ENCODE measurements around the gene DPCD.

Gene DPCD

DNA sequence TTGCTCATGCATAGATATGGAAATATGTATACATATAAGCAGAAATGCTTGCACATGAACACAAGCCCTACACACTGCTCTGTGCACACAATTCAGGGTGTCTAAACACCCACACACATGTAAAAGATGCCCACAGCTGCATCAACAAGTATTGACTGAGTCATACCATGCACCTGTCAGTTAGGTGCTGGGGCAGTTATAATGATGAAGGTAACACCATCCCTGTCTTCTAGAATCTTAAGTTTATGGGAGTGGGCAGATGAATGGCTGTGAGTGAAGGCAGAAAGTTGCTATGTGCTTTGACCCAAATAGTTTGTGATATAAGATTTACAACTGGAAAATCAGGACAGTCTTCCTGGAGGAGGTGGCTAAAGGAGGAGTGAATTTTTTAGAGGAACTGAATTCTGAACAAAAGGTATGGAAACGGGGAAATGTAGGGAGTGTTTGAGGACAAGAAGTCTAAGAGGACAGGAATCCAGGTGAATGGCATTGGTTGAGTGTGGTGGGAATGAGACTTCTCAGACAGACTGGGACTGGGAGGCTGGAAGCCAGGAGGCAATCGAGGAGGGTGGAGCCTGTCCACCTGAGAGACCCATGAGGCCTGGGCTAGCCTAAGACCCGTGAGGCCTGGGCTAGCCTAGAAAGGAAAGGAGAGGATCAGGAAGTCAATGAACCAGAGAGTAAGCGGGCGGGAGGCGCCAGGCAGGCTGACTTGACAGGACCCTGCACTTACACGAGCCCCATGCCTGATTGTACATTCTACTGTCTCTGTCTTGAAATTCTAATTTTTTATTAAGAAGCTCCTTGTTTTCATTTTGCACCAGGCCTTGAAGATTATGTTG lies 20.7 kb upstream of the DPCD start:
- no peak for DNase-seq

DNA sequence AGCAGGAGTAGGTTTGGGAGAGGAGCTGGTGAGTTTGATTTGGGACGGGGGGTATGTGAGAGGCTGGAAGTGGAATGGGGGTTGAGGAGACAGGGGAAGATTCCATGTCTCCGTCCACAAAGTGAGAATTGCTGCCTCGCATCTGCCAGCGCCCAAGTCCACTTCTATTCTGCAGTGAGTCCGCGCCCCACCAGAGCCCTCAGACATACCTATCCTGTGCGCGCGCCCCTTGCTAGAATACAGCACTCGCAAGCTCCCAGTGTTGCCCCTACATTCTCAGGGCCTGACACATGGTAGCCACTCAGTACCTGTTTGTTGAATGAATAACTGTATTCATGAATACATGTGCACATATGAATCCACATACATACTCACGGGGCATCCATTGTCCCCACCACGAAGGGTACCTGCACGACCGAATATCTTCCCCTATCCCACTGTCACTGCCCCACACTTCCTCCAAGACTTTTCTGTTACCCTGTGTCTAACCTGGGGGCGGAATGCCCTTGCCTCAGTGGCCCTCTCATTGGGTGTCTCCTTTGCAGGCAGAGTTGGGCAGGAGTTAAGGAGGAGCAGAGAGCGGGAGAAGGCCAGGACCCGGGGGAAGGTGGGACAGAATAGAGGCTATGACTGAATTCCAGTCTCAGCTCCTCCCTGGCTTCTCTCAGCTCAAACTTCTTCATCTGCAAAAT lies 19.9 kb upstream of the DPCD start:
- no peak for DNase-seq

DNA sequence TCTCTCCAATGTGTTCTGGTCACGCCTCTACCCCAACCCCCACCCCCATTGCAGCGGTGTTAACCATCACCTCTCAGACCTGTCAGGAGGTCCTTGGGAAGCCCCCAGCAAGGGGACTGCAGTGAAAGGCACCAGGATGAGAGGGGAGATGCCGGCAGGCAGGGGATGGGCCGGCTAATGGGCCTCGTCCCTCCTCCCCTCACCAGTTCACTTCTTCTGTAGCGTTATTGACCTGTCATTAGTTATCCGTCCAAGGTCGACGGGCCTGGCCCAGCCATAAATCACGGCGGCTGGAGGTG lies 18.8 kb upstream of the DPCD start:
- no peak for DNase-seq

DNA sequence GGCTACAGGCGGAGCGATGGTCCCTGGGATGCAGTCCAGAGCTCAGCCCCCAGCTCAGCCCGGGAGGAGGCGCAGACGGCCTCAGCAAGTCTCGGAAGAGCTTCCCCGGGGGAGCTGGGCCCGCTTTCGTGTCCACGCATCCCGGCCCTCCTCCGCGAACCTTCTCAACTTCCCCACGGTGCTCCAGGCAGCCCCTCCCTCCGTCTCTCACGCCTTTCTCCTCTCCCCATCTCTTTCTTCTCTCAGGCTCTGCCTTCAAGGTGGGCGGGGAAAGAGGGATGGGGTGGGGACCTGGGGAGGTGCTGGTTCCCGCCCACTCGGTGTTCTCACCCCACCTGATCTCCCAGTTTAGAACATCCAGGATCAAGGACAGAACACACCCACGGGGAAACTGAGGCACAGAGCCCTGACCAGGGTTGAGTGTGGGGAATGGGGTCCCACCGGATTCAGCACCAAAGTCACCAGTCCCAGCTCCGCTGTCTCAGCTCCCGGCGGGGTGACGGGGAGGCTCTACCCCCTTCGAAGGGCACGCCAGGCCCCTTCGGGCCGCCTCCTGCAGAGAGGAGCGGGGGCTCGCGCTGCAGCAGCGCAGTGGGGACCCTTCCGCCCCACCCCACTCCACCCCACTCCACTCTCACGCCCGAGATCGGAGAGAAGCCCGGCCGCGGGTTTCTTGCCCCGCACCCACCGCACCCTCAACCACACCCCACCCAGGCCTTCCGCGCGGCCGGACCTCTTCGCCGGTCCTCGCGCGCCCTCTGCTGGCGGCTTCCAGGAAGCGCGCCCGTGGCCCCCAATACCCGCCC lies 18.3 kb upstream of the DPCD start:
- peak; percentile 70 for DNase-seq

- no peak for DNase-seq
Observed at GRCh38 chr10:101570428-101571270, 17.5 kb upstream of the DPCD start.

GRCh38 chr10:101571271-101571925 lies 16.7 kb upstream of the DPCD start:
- no peak for DNase-seq

- DNase-seq, result no peak
Observed at GRCh38 chr10:101572126-101572525, 16.0 kb upstream of the DPCD start.

- no peak for DNase-seq
Observed at GRCh38 chr10:101572785-101573184, 15.3 kb upstream of the DPCD start.

- DNase-seq, result no peak
Observed at GRCh38 chr10:101573885-101574753, 14.0 kb upstream of the DPCD start.

DNA sequence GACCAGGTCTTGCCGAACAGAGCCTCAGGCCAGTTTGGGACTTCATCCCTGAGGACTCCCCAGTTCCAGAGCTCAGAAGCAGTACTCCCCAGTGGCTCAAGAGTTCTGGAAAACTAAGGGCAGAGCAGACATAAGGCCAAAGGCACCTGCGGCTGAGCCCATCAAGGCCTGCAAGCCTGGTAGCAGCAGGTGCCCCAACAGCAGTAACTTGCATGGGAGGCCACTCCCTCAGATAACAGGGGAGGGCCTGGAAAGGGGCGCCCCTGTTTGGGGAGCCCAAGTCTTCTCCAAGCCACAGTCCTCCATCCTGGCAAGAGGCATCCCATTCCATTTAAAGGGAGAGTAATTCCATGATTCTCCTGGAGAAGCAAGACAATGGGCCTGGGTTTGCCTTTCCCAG lies 13.0 kb upstream of the DPCD start:
- DNase-seq, result no peak

- no peak for DNase-seq
Observed at GRCh38 chr10:101575580-101576210, 12.4 kb upstream of the DPCD start.

- DNase-seq, result no peak
Observed at GRCh38 chr10:101576211-101576863, 11.8 kb upstream of the DPCD start.

- DNase-seq, result no peak
Observed at GRCh38 chr10:101577121-101577871, 10.8 kb upstream of the DPCD start.

DNA sequence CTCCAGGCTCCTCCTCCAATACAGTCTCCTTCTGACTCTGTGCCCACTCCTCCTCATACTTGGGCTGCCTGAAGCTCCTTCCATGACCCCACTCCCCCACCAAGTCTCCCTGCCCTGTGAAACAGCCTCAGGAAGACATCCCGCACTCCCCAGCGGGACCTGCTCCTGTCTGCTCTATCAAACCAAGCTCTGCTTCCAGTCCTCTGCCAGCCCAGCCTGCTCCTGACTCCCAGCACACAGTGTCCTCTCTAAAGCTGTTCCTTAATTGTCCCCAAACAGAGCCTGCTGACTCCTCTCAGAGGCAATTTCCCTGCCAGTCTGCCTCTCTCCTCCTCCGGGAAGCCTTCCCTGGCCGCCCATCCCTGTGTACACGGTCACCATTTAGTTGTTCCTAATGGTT lies 9.9 kb upstream of the DPCD start:
- DNase-seq, result no peak

- no peak for DNase-seq
Observed at GRCh38 chr10:101578803-101579515, 9.2 kb upstream of the DPCD start.

DNA sequence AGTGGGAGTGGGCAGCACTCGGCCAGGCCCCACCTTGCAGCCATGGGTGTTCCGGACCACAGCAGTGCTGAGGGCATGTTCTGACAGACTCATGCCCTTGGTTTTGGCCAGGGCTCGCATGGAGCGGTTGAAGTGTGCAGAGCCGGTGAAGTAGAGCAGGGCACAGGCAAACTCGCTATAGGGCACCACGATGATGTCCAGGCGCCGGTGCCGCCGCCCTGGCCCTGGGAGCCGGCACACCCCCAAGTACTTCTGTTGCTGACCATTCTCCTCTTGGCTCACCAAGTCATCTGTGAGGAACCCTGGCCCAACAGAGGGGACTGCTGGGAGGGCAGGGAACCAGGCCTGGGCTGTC lies 8.6 kb upstream of the DPCD start:
- DNase-seq, result no peak

GRCh38 chr10:101580486-101581399 lies 7.4 kb upstream of the DPCD start:
- DNase-seq, result no peak

GRCh38 chr10:101585841-101586240 lies 2.3 kb upstream of the DPCD start:
- no peak for DNase-seq

Measured in activated effector memory CD4-positive, alpha-beta T cell treated with Interleukin-2 at 50 U/mL for 16 hours (primary cell).